Measurements from ENCODE around the gene GALNS.

DNA sequence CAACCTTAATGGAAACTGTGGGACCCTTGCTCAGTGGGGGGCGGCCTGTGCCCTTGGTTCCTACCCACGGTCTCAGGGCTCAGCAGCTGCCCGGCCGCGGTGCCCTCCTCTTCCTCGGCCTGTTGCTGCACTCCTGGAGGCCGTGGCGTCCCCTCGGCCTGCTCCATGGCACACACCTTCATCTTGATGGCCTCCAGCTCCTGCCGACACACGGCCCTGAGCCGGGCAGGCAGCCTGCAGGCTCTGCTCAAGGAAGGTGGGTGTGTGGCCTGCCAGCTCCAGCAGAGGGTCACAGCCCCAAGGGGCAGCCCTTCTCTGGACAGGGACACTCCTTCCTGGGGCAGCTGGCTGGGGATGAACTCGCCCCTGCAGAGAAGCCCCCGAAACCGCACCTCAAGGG lies 9.0 kb upstream of the GALNS start:
- TF ChIP-seq EP300 (IDR thresholded peaks at IDR 0.05; ENCODE audit: borderline replicate concordance in 1 of 2, low read depth in 2 of 2, low read length in 2 of 2) (no peak), EZH2 (IDR thresholded peaks at IDR 0.05; ENCODE audit: low read depth, low read length, severe bottlenecking) (no peak), CTCF (IDR thresholded peaks at IDR 0.05; ENCODE audit: control extremely low read depth in 1 of 3, insufficient read depth in 1 of 3, low read depth in 1 of 3, low read length in 3 of 3) (no peak), KDM4A (IDR thresholded peaks at IDR 0.05; ENCODE audit: low read depth, low read length, severe bottlenecking) (no peak), SP1 (IDR thresholded peaks at IDR 0.05; ENCODE audit: low read depth, low read length) (no peak), POLR2AphosphoS5 (IDR thresholded peaks at IDR 0.05; ENCODE audit: low read depth, low read length) (no peak), POLR2A (IDR thresholded peaks at IDR 0.05; ENCODE audit: control extremely low read depth in 1 of 2, low read depth in 2 of 2, low read length in 2 of 2) (no peak), CHD2 (IDR thresholded peaks at IDR 0.05; ENCODE audit: low read length) (no peak), CREB1 (IDR thresholded peaks at IDR 0.05) (no peak), YY1 (IDR thresholded peaks at IDR 0.05; ENCODE audit: low read depth, low read length) (no peak), BCL11A (IDR thresholded peaks at IDR 0.05; ENCODE audit: low read depth in 2 of 2, low read length in 2 of 2) (no peak), TAF1 (IDR thresholded peaks at IDR 0.05; ENCODE audit: low read depth, low read length) (no peak), CEBPB (IDR thresholded peaks at IDR 0.05; ENCODE audit: low read depth, low read length) (no peak), FOSL1 (IDR thresholded peaks at IDR 0.05; ENCODE audit: insufficient read depth, low read depth, low read length) (no peak)
